CD4-positive, alpha-beta T cell treated with Interleukin-4 for 1 hour (primary cell): ENCODE measurements around the gene CENPO.
"Not testable (repeated sequence)": the region's sequence is repeated elsewhere in the genome, so short reads cannot be mapped to it uniquely, and the experiment has no call there.

Source experiments
- DNase-seq, 2 donors: peaks; one replicate each; pipeline ENCODE4 v3.0.0-alpha.2; 2020 to 2022

Gene CENPO

DNA sequence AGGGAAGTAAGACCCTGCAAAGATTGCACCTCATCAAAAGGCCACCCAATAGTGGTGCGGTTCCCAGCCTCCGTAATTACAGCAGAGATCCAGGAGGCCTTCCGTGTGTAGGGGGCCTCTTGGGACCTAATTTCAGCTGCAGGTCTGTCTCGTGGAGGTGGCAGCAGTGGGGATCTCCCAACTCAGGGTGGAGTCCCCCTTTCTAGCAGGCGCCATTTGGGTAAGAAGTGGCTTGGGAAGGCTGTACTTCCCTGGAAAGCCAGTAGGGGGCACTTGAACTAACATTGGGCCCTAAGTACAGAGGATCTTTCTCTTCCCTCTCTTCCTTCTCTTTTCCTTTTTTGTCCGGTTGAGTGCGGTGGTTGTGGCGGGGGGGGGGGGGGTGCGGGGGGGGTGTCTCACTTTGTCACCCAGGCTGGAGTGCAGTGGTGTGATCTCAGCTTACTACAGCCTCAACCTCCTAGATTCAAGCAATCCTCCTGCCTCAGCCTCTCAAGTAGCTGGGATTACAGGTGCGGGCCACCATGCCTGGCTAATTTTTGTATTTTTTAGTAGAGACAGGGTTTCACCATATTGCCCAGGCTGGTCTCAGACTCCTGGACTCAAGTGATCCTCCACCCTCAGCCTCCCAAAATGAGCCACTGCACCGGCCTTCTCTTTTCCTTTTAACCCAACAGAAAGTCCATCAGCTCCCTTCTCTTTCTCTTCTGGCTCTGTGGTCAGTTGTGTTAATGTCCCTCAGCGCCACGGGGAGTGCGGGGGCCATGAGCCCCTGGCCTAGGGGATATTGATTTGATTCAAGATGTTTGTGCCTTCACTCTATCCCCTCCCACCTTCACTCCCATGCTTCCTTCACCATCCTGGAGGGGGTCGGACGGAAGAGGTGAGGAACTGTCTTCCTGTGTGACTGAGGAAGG is 32.0 kb downstream of the CENPO start:
- DNase-seq = peak; percentile 23 to 39

- peak in 1 of 2 donors; percentile 26 for DNase-seq
Measured at GRCh38 chr2:24825883-24826772, 32.9 kb downstream of the CENPO start.

DNA sequence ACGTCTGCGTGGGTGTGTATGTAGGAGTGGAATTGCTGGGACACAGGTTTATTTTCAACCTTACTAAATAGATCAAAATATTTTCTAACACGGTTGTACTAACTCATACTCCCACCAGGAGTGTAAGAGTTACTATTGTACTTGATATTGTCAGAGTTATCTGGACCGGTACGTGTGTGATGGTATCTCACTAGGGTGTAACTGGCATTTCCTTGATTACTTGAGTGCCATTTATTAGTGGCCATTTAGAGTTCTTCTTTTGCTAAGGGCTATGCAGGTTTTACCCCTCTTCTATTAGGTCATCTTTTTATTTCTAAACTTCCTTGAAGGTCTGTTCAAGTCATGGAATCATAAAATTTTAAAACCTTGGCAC is 33.5 kb downstream of the CENPO start:
- no peak for DNase-seq

DNA sequence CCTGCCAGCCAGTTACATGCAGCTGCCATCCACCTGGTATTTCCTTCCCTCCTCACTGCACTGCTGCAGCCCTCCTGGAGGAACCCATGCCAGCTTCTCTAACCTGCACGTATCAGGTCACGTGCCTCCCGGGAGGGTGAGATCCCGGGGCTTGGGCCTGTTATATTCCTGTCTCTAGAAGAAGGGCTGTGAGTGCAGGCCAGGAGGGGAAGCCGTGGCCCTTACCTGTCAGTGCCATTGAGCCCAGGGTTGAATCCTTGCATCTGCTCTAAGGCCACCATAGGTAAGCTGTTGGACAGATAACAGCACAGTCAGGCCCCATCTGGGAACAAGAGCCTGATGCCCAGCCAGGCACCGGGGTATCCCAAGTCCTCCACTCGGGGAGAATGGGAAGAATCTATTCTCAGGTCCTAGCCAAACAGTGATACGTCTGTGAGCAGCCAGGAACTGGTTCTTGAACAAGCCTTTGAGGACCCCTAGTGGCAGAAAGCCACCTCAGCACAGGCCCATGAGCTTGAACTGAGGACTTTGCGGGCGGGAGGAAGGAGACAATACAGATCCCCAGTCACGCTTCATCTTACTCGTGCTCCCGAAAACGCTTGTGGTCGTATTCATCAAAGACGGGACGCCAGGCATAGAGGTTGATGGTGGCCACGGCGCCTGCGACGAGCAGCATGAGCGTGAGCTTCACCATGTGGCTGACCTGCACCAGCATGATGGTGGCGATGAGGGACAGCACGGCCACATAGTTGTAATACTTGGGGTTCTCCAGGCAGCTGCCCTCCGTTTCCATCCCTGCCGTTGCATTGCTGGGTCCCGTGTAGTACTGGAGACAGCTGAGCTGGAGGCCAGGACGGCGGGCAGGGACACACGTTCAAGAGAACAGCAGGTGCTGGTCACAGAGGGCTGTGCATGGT is 34.4 kb downstream of the CENPO start:
- DNase-seq = peak; percentile 77 to 78

DNA sequence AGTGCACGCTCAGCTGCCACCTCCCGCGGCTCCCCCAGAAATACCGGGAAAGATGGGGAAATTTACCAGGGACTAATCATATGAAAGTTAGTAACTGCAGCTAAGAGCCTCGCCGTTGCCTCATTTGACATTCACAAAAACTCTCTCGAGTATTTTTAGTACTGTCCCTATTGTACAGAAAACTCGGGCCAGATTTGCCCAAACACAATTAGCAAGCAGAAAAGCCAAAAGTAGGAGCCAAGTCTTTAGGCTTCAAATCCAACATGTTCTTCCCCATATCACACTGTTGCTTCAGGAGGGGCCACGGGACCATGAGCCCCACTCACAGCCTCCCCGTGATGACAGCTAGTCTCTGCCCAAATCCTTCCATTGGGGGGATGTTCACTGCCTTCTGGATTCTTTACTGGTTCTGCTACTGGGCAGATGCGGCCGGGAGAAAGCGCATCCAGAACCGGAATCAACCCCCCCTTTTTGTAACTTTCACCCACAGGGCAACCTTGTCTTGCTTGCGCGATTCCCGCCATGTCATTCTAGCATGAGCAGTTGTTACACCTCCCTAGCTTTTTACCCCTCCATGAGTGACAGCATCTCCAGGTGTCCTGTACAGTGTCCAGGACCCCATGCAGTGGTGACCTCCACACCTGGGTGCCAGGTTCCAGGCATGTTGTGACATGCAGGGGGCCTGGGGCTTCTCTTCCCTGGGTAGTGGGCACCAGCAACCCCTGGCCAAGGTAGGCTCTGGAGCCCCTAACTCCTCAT is 35.2 kb downstream of the CENPO start:
- DNase-seq = no peak

- DNase-seq = no peak
Measured at GRCh38 chr2:24830351-24830750, 37.1 kb downstream of the CENPO start.

- no peak for DNase-seq
Measured at GRCh38 chr2:24830786-24831185, 37.6 kb downstream of the CENPO start.

DNA sequence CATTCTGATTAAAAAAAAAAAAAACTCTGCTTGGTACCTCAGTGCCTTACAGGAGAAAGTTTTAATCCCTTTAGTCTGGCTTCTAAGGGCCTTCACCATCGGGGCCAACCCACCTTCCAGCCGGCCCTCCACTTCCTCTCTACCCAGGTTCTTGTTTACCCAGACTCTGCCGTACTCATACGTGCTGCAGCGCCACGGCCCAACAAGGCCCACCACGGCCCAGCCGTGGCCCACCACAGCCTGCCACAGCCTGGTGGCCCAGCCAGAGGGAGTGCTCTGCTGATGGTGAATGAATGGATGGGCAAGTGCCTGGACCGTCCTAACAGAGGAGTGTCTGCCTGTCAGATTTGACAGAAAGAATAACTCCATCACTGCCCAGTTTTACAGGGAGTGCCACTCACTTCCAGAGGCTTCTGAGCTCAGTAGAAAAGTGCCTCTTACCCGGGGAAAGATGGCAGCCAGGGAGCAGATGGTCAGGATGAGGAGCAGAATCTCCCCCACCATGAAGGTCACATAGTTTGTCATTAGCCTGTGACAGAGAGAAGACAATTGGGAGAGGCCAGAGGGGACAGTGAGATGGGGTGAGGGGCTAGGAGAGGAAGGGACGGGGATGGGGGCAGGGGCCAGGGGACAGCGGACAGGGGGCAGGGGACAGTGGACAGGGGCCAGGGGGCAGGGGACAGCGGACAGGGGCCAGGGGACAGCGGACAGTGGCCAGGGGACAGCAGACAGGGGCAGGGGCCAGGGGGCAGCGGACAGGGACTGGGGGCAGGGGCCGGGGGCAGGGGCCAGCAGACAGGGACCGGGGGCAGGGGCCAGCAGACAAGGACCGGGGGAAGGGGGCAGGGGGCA is 38.2 kb downstream of the CENPO start:
- no peak for DNase-seq

- DNase-seq = no peak
Measured at GRCh38 chr2:24832073-24832461, 38.8 kb downstream of the CENPO start.

DNA sequence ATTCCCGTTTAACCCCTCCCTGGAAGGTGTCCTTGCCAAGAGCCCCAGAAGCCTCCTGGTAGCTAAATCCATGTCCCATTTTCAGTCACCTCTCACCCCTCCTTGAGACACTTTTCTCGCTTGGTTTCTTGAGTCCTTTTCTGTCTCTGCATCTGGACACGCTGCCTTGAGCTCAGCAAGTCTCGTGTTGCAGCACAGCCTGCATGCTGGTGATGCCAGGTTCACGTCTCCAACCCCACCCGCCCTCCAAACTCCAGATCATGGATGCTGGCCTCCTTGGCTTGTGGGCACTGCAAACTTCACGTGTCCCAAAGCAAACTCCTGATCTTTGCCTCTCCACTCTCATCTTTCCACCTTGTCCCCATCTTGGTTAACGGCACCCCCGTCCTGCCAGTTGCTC is 39.3 kb downstream of the CENPO start:
- DNase-seq = no peak

- DNase-seq = no peak
Measured at GRCh38 chr2:24832931-24833701, 39.9 kb downstream of the CENPO start.

DNA sequence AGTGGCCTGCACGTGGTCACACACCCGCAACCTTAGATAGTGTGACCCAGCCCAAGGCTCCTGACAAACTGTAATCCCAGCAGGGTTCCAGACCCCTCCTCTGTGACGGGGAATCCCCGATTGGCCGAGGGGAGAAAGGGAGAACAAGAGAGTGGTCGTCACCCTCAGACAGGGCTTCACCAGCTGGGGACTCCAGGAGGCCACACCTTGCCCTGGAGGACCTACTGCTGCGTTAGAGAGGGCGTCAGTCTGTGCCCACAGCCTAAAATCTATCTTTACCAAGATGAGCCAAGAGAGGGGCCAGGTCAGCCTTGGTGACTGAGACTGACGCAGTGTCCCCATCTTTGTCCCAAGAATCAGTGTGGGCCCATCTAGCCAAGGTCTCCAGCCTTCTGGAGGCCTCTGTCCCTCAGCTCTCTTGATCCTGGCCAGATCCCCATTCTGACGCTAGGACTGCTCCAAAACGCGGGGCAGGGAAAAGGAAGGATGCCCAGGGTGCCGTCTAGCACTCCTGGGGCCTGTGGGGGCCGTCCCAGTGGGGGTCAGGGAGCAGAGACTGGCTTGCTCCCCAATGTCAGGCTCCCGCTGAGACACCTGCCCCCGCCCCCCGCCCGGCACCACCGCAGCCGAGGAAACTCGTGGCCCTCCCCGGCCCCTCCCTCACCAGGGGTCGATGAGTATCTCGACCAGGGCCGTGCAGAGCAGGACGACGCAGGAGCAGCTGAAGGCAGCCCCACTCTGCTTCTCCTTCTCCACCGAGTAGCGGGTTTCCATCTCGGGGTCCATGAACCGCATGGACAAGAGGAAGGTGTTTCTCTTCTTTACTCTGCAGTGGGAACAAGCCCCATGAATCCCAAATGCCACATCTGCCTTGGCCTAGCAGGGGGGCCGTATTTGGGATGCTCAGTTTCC is 40.9 kb downstream of the CENPO start:
- no peak for DNase-seq

DNA sequence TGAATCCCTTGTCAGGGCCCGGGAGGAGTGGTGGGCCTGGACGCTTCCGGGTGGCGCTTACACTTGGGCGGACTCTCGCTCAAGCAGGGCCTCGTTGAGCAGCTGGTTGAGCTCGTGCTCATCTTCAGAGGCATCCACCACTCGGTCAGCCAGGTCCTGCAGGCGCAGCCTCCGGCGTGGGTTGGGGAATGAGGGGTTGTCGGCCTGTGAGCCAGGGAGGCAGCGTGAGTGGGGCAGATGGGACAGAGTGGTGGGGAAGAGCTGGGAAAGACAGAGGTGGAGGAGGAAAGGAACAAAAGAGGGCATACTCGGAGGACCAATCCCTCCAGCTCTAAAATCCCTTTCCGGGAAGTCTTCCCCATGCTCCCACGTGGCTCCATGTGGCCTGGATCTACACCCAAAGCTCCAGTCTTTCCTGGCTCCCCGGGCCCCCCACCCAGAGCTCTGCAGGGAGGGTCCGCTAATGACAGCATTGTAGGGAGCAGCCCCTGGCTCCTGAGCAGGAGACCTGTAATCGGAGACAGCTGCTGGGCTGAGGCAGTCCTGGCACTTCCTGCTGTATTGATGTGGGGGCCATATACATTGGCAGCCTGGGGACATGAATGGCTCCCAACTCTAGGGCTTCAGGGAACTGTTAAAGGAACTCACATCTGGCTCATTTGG is 41.6 kb downstream of the CENPO start:
- no peak for DNase-seq

DNA sequence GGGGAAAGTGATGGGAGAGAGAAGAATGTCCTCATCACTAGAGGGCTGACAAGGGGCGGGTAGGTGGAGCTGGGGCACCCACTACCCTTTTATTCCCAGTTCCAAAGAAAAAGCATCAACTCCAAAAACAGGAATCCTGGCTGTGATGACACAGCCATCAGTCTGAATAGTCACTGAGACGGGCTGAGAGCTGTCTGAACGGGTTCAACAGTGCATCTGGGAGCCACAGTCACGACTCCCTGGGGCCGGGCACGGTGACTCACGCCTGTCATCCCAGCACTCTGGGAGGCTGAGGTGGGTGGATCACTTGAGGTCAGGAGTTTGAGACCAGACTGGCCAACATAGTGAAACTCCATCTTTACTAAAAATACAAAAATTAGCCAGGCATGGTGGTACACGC is 42.2 kb downstream of the CENPO start:
- DNase-seq = not testable (repeated sequence)

DNA sequence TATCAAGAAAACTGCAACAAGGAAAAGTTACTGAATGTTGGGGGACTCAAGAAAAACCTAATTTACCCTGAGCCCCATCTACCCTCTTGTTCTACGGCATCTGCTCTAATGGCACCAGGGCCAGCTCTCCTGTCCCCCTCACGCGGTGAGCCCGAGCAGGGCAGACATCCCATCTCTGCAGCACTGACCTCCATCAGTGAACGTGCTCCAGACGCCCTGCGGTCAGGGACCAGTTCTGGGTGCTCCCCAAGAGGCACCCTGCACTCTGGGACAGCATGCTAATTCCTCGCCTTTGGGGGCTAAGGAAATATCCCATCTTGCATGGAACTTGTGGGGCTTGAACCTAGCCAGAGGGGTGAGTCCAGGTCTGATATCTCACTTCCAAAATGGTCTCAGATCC is 43.0 kb downstream of the CENPO start:
- DNase-seq = no peak

GRCh38 chr2:24836706-24837105 is 43.5 kb downstream of the CENPO start:
- DNase-seq = no peak

- DNase-seq = no peak
Measured at GRCh38 chr2:24837996-24838513, 44.8 kb downstream of the CENPO start.

DNA sequence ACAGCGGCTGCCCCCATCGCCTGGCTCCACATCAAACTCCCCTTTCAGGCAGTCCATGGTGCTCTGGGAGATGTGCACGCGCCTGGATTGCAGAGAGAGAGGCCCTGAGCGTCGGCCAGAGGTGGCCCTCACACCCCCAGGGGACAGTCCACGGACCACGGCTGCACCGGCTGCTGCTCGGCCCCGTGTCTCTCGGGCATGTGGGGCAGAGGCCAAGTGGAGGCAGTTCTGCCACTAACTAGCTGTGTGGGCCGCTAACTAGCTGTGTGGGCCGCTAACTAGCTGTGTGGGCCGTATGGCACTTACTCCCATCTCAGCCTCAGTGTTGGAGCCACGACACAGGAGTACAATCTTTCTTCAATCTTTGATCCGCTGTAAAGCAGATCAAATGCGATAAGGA is 45.3 kb downstream of the CENPO start:
- DNase-seq = no peak
